ENCODE results near the gene CSAD.

Gene CSAD, protein sequence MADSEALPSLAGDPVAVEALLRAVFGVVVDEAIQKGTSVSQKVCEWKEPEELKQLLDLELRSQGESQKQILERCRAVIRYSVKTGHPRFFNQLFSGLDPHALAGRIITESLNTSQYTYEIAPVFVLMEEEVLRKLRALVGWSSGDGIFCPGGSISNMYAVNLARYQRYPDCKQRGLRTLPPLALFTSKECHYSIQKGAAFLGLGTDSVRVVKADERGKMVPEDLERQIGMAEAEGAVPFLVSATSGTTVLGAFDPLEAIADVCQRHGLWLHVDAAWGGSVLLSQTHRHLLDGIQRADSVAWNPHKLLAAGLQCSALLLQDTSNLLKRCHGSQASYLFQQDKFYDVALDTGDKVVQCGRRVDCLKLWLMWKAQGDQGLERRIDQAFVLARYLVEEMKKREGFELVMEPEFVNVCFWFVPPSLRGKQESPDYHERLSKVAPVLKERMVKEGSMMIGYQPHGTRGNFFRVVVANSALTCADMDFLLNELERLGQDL

GRCh38 chr12:53180220-53180930 lies at the start of gene CSAD, which contains the start of gene ZNF740:
Gene CSAD (minus strand): TSS chr12:53180925. CDS start chr12:53173470, 7,455 bp downstream.
Gene ZNF740 (plus strand): TSS chr12:53180722. CDS start chr12:53181984, 1,262 bp downstream.
- Histone ChIP-seq H3K4me3 (ENCODE audit: low read length) (peak within 1 kb of the TSS; percentile 91), H2AFZ (ENCODE audit: low read depth, low read length) (peak within 1 kb of the TSS; percentile 96), H3K4me1 (ENCODE audit: low read length) (peaks cover 27% of the 10 kb centered on the region), H3K9ac (ENCODE audit: low read length) (peak within 1 kb of the TSS; percentile 97), H3K27me3 (ENCODE audit: low read depth, low read length) (no peaks in the 10 kb centered on the region), H3K27ac (ENCODE audit: low read length) (peak within 1 kb of the TSS; percentile 88), H3K36me3 (replicated peaks; ENCODE audit: low read depth, low read length) (peaks cover 30% of the 10 kb centered on the region), H3K9me3 (ENCODE audit: insufficient read depth, low read length) (no peaks in the 10 kb centered on the region), H3K4me2 (ENCODE audit: low read length) (peak within 1 kb of the TSS; percentile 99), H3K79me2 (ENCODE audit: low read length) (peaks cover 27% of the 10 kb centered on the region), H4K20me1 (ENCODE audit: insufficient read depth, low read length) (peaks cover 12% of the 10 kb centered on the region)
- TF ChIP-seq EZH2phosphoT487 (IDR thresholded peaks at IDR 0.05; ENCODE audit: low read depth) (no peak), CTCF (IDR thresholded peaks at IDR 0.05; ENCODE audit: low read depth, low read length) (no peak)

GRCh38 chr12:53230108-53230845 lies 49.6 kb upstream of the CSAD start:
- H3K9ac ChIP-seq (ENCODE audit: low read length): no peak overlapping the region
- H2AFZ ChIP-seq (ENCODE audit: low read depth, low read length): no peak overlapping the region
- H3K36me3 ChIP-seq (replicated peaks; ENCODE audit: low read depth, low read length): no peaks in the 10 kb centered on the region
- H3K27ac ChIP-seq (ENCODE audit: low read length): no peak overlapping the region
- H3K27me3 ChIP-seq (ENCODE audit: low read depth, low read length): peaks cover 19% of the 10 kb centered on the region
- H3K79me2 ChIP-seq (ENCODE audit: low read length): no peaks in the 10 kb centered on the region
- TF ChIP-seq CTCF (IDR thresholded peaks at IDR 0.05; ENCODE audit: low read depth, low read length) (no peak), EZH2phosphoT487 (IDR thresholded peaks at IDR 0.05; ENCODE audit: low read depth) (no peak)
- no peaks in the 10 kb centered on the region for H3K9me3 ChIP-seq (ENCODE audit: insufficient read depth, low read length)
- no peak overlapping the region for H3K4me2 ChIP-seq (ENCODE audit: low read length)
- H3K4me3 ChIP-seq (ENCODE audit: low read length): no peak overlapping the region
- H4K20me1 ChIP-seq (ENCODE audit: insufficient read depth, low read length): no peaks in the 10 kb centered on the region
- H3K4me1 ChIP-seq (ENCODE audit: low read length): peaks cover 17% of the 10 kb centered on the region

DNA sequence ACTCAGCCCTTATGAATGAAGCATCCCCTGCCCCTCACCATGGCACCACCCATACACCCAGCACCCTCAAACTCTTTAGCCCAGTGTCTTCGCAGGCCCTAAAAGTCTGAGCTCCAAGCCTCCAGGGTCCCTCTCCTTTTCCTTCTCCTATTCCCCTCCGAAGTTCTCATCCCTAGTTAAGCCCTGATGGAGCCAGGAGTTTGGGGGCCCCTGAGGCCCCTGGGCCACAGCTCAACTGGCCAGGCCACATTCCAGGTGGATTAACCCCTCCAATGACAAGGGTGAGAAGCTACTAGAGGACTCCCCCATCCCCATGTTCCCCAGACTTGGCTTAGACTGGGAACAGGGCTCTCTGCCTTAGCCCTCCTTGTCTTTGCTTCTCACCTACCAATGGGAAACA lies 48.7 kb upstream of the CSAD start:
- Histone ChIP-seq H3K4me1 (ENCODE audit: low read length) (peaks cover 17% of the 10 kb centered on the region), H3K4me3 (ENCODE audit: low read length) (no peak overlapping the region), H2AFZ (ENCODE audit: low read depth, low read length) (no peak overlapping the region), H4K20me1 (ENCODE audit: insufficient read depth, low read length) (no peaks in the 10 kb centered on the region), H3K9ac (ENCODE audit: low read length) (no peak overlapping the region), H3K79me2 (ENCODE audit: low read length) (no peaks in the 10 kb centered on the region), H3K27ac (ENCODE audit: low read length) (no peak overlapping the region), H3K36me3 (replicated peaks; ENCODE audit: low read depth, low read length) (no peaks in the 10 kb centered on the region), H3K4me2 (ENCODE audit: low read length) (no peak overlapping the region), H3K27me3 (ENCODE audit: low read depth, low read length) (peaks cover 11% of the 10 kb centered on the region), H3K9me3 (ENCODE audit: insufficient read depth, low read length) (no peaks in the 10 kb centered on the region)
- TF ChIP-seq EZH2phosphoT487 (IDR thresholded peaks at IDR 0.05; ENCODE audit: low read depth): no peak
- TF ChIP-seq CTCF (IDR thresholded peaks at IDR 0.05; ENCODE audit: low read depth, low read length): no peak

Data from OCI-LY3 (cell line).